ENCODE data around the gene MED9.
"Not testable (repeated sequence)": the region's sequence is repeated elsewhere in the genome, so short reads cannot be mapped to it uniquely, and the experiment has no call there.

Gene MED9, protein sequence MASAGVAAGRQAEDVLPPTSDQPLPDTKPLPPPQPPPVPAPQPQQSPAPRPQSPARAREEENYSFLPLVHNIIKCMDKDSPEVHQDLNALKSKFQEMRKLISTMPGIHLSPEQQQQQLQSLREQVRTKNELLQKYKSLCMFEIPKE

DNA sequence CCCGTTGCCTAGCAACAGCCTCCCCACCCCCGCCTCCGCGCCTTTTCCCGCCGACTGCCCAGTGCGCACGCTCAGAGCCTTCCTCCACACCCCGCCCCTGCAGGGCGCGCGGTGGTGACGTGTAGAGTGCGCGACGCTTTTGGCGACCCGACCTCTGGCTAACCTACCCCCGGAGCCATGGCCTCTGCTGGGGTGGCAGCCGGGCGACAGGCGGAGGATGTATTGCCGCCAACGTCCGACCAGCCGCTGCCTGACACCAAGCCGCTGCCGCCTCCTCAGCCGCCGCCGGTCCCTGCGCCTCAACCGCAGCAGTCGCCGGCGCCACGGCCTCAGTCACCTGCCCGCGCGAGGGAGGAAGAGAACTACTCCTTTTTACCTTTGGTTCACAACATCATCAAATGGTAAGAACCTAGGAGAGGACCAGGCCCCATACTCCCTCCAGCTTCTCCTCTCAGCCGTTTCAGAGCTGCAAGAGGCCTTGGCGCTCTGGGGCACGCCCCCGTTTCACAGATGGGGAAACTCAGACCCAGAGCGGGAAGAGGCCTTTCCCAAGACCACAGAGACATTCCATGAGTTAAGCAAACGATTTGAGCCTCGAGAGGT, at the start of gene MED9:
MED9 (plus strand) TSS at position 136 of the 603 bp plus-strand sequence; CDS start at position 178, 42 bp downstream.
- peak; percentile 98 for DNase-seq

DNA sequence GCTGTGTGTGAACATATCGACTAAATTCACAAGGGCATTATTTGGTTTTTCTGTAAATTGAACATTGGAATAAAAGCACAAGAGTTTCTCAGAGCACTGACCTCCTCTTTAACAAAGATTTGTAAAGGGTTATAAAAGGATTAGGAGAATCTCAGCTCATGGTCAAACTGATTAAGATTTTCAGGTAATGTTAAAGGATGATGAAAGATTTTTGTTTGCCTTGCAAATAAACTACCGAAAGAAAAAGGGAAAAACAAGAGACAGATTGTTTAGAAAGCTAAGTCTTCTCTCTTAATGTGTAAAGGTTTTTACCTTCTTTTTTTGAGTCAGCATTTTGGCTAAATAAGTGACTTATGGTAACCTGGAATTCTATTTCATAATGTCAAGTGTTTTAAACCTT, 47.6 kb upstream of the MED9 start:
- no peak for DNase-seq

DNA sequence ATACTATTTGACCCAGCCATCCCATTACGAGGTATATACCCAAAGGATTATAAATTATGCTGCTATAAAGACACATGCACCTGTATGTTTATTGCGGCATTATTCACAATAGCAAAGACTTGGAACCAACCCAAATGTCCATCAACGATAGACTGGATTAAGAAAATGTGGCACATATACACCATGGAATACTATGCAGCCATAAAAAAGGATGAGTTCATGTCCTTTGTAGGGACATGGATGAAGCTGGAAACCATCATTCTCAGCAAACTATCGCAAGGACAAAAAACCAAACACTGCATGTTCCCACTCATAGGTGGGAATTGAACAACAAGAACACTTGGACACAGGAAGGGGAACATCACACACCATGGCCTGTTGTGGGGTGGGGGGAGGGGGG, 45.9 kb upstream of the MED9 start:
- not testable (repeated sequence) for DNase-seq

DNA sequence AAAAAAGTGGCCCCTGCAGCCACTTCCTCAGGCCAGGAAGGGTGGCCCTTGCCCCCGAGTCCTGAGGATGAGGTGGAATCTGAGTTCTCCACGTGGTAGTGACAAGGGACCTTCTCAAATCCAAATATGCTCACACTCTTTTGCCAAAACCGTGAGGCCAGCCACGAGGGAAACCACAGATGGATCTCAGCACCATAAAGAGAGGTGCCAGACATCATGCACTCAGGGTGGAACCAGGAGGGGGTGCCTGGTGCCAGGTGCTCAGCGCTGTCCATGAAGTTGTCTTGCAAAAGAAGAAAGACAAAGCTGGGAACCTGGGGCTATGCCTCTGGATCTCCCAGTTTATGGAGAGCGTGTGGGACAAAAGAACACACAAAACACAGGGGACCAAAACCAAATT, 45.2 kb upstream of the MED9 start:
- no peak for DNase-seq

DNA sequence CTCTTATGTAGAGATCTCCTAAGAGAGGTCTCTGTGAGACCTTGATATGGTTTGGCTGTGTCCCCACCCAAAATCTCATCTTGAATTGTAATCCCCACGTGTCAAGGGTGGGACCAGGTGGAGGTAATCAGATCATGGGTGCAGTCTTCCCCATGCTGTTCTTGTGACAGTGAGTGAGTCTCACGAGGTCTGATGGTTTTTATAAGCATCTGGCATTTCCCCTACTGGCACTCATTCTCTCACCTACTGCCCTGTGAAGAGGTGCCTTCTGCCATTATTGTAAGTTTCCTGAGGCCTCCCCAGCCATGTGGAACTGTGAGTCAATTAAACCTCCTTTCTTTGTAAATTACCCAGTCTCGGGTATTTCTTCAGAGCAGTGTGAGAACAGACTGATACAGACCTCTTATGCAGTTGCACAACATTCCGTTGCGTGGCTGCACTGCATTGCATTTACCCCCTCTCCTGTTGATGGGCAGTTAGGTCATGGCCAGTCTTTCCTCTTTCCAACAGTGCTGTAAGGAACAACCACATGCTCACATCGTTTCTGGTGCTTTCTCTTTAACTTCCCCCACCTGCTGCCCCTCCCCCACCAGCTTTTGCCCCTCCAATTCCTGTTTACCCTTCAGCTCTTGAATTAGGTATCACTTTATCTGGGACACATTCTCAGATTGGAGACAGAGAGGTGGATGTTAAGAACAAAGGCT, 43.6 kb upstream of the MED9 start:
- DNase-seq: no peak

DNA sequence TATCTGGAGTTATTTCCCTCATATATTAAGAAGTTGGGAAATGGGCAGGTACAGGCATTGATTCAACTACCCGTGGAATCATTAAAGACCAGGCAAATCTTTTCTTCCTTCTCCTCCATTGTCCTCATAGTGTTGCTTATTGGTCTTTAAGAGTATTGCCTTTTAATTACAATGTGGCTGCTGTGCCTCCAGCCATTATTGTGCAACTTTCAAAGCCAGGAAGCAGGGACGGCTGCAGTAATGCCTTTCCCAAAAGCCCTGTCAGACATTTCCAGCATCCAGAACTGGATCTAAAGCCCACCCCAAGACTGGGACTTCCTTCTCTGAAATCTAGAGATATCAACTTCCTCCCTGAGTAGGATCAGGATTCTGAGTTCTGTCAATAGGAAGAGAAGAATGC, 42.3 kb upstream of the MED9 start:
- no peak for DNase-seq

DNA sequence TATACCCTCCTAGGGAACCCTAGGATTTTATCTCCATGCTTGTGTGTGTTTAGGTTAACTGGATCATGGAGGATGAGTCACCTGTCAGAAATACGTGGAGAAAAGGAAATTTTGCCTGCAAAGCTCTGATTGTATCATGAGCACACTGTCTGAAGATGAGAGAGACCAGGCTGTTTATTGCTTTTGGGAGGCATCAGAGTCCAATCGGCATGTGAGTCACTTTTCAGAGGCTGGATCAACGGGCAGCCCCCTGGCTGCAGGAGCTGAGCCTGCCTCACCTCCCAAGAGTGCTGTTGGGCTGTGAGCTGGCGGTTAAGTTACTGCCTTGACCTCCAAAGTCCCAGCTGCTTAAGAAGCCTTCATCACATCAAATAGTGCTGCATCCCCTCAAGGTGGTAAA, 41.5 kb upstream of the MED9 start:
- DNase-seq: no peak

DNA sequence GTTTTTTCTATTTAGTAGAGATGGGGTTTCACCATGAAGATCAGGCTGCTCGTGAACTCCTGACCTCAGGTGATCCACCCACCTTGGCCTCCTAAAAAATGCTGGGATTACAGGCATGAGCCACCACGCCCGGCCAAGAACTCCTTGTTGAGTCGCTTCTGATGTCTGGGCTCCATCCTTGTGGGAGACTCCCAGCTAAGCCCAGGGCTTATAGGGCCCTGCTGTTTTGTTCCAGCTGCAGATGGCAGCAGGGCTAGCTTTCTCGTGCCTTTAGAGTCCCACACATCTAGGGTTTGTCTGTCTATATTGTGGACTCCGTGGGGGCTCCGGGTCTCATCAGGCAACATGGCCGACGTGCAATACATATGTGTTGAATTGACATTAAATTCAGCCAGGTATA, 39.3 kb upstream of the MED9 start:
- DNase-seq: no peak

DNA sequence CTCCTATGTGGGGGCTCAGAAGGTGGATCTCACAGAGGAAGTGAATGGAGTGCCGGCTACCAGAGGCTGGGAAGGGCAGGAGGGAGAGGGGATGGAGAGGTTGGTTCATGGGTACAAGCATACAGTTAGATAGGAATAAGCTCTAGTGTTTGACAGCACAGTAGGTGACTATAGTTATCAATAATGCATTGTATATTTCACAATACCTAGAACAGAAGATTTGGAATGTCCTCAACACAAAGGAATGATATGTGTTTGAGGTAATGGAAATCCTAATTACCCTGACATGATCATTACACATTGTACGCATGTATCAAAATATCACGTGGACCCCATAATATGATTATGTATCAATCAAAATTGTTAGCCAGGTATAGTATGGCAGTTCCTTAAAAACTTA, 38.9 kb upstream of the MED9 start:
- no peak for DNase-seq

DNA sequence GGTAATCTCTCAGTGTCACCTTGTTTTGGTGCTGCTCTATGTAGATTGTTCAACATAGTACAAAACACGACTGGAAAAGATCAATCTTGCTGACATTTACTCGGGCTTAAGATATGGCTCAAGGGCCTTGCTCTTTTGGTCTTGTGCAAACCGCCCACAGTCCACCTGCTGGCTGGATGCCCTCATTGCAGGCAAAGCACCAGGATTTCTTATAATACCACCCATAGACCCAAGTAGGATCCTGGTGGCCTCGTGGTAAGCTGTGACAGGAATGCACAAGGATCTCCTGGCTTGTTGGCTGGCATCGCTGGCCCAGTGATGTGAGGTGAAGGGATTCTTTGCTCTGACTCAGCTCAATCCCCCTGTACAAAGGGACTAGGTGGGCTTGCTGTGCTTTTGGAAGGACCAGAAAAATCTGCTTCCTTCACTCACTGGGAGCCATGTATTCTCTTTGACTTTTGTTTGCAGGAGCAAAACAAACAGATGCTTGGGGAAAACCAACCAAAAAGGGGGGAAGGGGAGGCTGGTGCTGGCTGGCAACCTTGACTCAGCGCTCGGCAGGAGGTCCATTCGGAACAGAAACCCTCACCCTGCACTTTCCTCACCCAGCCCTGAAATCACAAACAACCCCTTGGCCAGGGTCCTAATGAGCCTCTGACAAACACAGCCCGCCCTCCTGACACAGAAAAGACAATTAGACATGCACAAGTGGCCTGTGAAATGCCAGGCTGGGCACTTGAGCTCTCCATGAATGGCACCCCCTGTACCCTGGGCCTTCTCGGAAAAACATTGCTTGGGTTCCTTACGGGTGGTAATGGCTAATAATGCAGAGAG, 36.6 kb upstream of the MED9 start:
- DNase-seq: peak; percentile 63 to 79

DNA sequence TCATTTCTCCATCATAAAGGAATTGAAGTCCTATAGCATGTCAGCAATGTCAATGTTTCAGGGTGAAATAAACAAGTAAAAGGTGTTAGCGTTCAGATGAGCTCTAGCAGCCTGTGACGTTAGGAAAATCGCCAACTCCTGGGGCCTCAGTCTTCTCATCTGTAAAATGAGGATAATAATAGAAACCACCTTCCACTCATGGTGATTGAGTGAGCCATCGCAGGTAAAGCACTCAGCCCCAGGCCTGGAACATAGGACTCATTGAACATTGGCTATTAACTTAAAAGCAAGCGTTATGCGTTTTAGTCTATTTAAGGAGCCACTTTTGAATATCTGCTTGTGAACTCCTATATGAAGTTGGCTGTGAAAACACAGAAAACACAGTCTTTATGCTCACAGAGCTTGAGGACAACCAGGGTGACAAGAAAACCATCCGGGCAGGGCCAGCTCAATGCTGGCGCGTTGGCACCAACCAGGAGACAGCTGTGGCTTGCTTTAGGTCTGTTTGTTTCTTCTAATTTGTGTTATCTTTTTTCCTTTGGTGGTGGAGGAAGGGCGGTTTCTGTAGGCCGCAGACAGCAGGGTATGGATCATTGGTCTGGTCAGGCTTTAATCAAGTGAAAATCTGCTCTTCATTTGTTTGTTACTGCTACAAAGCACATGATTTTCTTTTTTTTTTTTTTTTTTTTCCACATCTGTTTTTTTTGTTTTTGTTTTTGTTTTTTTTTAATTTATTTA, 35.7 kb upstream of the MED9 start:
- DNase-seq: no peak

DNA sequence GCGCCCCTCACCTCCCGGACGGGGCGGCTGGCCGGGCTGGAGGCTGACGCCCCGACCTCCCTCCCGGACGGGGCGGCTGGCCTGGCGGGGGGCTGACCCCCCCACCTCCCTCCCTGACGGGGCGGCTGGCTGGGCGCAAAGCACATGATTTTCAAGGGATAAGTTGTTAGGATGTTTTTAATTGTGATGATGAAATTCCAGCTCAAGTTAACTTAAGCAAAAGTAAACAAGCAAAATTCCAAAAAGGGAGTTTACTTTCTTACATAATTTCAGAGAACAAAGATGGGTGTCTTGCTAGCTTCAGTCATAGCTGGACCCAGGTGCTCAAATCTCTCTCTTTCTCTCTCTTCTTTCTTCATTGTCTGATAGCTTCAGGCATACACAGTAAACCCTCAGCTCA, 33.6 kb upstream of the MED9 start:
- DNase-seq: no peak

DNA sequence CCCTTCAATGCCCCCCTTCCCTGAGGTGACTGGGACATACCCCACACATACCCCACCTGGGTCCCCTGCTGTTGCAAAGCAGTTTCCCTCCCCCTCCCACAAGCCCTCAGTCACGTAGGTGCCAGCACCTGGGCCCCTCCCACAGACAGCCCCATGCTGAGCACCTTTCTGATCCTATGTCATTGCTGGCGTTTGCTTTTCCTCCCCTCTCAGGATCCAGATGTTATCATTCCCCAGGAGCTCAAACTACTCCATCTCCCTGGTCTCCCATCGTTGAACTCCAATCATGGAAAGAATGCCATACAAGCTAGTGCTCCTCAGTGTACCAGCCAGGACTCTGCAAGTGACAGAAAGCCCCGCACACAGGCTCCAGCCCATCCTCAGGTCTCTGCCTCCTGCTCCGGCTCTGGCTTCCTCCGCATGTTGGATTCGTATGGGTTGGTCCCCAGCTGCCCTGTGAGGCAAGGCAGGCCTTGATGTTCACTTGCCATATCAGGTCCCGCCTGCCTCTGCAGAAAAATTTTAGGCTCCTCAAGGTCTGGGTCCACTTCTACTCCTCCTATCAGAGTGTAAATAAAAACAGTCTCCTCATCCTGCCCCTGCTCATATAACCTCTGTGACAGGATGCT, 31.4 kb upstream of the MED9 start:
- DNase-seq: no peak

DNA sequence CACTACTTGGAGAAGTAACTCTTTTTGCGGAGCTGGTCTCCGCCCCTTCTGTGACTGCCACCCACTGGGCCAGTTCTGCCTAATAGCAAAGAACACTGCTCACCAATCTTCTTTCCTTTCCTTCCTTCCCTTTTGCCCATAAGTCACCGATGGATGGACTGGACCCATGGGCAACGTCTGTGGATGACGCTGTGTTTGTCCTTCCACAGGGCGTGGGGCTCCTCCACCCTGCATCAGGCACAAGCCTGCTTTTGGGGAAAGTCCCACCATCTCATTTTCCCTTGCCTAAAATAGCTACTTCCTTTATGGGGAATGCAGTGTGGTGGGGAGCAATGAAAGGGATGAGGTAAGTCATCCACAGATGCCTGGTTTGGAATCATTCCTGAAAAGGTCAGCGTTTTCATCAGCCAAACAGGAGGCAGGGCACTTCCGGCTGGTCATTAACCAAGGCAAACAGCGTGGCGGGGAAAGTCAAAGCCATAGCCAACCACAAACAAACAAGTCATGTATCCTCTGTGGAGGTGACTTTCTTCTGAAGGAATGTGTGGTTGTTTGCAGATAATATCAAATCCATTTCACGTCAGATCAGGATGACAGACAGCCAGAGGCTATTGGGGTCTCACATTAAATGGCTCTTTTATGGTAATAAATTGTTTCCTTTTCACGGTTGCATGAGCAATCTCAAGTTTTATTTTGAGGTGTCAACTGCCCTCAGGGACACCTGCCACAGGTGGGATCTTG, 30.7 kb upstream of the MED9 start:
- DNase-seq: no peak

DNA sequence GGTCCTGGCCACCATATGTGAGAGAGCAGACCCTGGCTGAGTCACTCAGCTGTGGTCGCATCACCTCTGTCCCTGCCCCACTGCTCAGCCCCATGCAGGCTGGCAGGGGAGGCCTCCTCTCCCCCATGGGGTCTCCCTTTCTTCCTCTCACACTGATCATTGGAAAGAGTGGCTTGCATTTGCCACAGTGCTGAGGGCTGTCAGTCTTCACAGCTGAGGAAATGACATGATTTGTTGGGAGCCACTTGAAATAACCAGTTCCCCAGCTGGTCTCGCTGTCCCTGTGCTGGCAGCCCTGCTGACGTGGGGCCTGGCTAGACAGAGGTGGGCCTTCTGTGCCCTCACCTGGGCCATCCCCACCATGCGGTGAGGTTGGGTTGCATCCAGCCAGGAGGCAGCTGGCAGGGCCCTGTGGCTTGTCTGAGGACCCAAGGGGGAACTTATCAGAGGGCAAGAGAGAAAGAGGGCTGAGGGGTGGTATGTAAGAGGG, 30.1 kb upstream of the MED9 start:
- DNase-seq: no peak

DNA sequence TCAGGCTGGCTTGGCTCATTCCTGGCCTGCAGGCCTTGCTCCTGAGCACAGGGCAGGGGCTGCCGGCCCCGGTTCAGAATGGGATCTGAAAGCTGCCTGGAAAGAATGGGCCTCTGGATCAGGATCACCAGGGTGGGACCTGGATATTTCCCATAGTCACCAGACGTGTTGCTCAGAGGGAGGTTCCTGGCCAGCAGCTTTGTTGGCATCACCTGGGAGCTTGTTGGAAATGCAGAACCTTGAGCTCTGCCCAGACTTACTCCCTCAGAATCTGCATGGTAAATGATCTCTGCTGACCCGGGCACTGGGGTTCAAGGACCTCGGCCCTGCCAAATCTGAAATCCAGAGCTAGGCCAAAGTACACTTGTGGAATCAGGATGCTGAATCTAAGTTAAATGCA, 29.5 kb upstream of the MED9 start:
- DNase-seq: no peak

DNA sequence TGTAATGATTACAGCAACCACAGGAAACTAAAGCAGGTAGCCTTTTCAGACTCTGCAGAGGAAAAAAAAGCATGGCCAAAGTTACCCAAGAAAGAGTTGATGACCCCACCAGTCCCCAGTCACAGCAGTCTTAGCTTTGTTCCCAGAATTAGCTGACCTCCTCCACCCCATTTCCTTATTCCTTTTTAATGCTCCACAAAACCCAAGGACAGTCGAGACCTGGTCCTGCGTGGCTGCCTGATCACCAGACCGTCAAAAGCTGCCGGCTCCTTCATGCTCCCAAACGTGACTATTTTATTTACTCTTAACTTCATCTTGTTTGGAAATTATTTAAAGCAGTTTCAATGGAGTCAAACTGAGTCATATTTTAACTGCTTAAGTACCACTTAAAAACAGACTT, 28.7 kb upstream of the MED9 start:
- DNase-seq: no peak

DNA sequence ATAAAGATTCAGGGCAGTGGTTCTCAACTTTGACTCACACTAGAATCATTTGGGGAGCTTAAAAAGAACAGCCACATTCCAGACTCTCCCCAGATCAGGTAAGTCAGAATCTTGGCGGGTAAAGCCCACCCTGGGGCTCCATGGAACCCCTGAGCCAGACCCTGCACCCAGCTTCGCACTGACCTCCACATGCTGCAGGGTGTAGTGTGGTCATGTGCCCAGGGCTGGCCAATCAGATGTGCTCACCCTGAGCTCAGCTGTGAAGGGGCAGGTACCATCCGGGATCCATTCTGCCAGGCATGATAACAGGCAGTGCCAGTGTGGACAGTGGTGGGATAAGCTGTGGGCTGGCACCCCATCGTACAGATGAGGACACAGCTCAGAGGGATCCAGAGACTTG, 28.1 kb upstream of the MED9 start:
- no peak for DNase-seq

DNA sequence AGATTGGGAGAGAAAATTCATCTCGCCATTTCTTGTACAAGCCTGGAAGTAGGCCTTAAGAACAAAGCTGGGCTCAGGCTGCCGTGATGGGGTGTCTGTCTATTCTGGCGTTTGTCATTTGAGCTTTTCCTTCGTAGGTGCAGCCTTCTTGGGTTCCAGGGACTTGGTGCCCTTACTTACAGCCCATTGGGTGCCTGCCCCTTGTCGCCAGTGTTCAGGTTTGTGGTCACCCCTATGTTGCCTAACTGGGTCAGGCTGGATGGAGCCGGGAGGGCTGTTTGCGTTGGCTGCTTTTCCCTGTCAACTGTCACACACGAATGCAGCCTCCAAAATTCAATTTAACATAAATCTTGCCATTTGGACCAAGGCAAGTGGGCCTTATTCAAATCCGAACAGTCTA, 23.7 kb upstream of the MED9 start:
- no peak for DNase-seq

DNA sequence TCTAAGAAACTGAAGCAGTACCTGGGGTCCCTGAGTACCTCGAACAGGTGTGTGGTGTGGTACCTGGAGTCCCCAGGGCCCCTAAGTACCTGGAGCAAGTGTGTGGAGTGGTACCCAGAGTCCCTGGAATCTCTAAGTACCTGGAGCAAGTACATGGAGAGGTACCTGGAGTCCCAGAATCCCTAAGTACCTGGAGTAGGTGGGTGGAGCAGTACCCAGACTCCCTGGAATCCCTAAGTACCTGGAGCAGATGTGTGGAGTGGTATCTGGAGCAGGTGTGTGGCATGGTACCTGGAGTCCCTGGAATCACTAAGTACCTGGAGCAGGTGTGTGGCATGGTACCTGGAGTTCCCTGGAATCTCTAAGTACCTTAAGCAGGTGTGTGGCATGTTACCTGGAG, 22.5 kb upstream of the MED9 start:
- no peak for DNase-seq

DNA sequence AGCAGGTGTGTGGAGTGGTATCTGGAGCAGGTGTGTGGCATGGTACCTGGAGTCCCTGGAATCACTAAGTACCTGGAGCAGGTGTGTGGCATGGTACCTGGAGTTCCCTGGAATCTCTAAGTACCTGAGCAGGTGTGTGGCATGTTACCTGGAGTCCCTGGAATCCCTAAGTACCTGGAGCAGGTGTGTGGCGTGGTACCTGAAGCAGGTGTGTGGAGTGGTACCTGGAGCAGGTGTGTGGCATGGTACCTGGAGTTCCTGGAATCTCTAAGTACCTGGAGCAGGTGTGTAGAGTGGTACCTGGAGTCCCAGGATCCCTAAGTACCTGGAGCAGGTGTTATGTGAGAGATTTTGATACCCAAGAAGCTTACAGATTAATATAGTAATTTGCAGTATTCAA, 22.1 kb upstream of the MED9 start:
- DNase-seq: not testable (repeated sequence)

DNA sequence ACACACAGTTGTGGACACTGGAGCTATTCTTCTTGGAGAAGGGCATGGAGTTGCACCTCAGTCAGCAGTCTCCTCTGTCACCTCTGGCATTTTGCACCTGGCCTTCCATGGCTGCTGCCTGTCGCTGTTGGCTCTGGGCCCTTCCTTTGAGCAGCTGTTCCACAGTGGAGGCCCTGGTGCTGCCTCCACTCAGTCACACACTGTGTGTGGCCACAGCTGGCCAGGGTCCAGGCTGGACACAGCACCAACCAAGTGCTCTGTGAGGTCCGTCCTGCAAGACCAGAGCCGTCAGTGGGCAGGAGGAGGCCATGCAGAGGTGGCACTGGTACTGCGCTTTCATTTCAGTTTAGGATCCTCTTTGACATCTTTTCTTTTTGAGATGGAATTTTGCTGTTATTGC, 21.6 kb upstream of the MED9 start:
- no peak for DNase-seq

Data from activated CD4-positive, alpha-beta T cell treated with anti-CD3 and anti-CD28 coated beads for 4 hours (primary cell).